Astrocyte (in vitro differentiated cells and primary cell): ENCODE results near the gene ROBO2.

Source experiments
- CTCF ChIP-seq: IDR thresholded peaks from 2 replicates; pipeline ENCODE4 v1.5.1; 2011; ENCODE audit warnings: low read depth, mild to moderate bottlenecking, inconsistent platforms, low read length, moderate library complexity; ENCODE audit not compliant: insufficient read depth
- EZH2 ChIP-seq: IDR thresholded peaks from 2 replicates; pipeline ENCODE4 v1.6.1; 2012; ENCODE audit warnings: mild to moderate bottlenecking, low read length, inconsistent platforms; ENCODE audit not compliant: insufficient read depth

DNA sequence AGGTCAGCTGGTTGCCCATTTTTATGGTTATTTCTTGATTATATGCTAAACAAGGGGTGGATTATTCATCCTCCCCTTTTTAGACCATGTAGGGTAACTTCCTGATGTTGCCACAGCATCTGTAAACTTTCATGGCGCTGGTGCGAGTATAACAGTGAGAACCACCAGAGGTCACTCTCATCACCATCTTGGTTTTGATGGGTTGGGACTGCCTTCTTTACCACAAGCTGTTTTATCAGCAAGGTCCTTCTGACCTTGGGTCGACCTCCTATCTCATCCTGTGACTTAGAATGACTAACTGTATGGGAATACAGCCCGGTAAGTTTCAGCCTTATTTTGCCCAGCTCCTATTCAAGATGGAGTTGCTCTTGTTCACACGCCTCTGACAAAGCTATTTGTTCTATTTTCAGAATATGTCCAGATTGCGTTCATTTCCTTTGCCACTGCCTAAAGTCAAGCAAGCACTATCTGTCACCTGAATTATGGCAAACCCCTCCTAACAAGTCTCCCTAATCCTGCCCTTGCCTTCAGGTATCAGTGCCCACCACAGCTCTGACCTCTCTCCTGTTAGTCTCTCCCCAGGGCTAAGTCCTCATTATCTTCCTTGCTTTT, 308.5 kb downstream of the ROBO2 start:
- TF ChIP-seq CTCF (peak; percentile 26), EZH2 (no peak)
